ENCODE data around the gene BHLHA15. TPM values are rescaled to one million over a fixed set of nuclear protein-coding genes. Genes with fewer than 3 reads are reported as not detected.

BHLHA15 gene
- total RNA-seq, 4 donors from 2014 or later: 2.0 to 7.3 TPM; not detected in 2

DNA sequence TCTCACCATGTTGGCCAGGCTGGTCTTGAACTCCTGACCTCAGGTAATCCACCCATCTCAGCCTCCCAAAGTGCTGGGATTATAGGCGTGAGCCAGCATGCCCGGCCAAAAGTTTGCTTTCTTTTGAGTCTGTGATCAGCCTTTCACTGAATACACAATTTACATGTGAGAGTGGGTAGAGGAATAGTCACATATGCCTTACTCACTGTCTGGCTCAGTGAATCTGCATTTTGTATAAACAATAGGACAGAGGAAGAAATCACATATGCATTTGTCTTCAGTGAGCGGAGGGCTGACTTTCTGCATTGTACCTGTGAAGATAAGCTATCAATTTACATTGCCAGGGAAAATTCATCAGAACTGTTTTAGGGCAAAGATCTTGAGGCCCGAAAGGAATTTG, 43.3 kb downstream of the BHLHA15 start:
- in situ Hi-C loops (cut with MboI; ENCODE audit: low pct_ligation_motif_present in 1 of 4, low pct_unique_long_range_greater_than_20kb in 1 of 4, low sequenced_read_pairs in 3 of 4): no loop called here
- H3K4me1 ChIP-seq: peaks cover 3 to 31% (median 25%) of the 10 kb centered on the region in 4 donors
- intact Hi-C loops (cut with DNase I; ENCODE audit: low total_unique reads): no loop called here
- no peaks in the 10 kb centered on the region for H3K36me3 ChIP-seq
- no peaks in the 10 kb centered on the region for H3K27me3 ChIP-seq
- 96 to 100% methylated on average over 4 of the region's 4 CpGs for WGBS, 2 donors (ENCODE audit: low coverage in 1 of 2)
- H3K27ac ChIP-seq: no peak overlapping the region
- TF ChIP-seq POLR2AphosphoS5 (IDR thresholded peaks at IDR 0.05) (no peak), CTCF (IDR thresholded peaks at IDR 0.05) (no peak), POLR2A (IDR thresholded peaks at IDR 0.05) (no peak), EP300 (IDR thresholded peaks at IDR 0.05; ENCODE audit: low read depth) (no peak)
- no peak for DNase-seq
- no peak overlapping the region for H3K4me3 ChIP-seq
- H3K9me3 ChIP-seq: no peaks in the 10 kb centered on the region

DNA sequence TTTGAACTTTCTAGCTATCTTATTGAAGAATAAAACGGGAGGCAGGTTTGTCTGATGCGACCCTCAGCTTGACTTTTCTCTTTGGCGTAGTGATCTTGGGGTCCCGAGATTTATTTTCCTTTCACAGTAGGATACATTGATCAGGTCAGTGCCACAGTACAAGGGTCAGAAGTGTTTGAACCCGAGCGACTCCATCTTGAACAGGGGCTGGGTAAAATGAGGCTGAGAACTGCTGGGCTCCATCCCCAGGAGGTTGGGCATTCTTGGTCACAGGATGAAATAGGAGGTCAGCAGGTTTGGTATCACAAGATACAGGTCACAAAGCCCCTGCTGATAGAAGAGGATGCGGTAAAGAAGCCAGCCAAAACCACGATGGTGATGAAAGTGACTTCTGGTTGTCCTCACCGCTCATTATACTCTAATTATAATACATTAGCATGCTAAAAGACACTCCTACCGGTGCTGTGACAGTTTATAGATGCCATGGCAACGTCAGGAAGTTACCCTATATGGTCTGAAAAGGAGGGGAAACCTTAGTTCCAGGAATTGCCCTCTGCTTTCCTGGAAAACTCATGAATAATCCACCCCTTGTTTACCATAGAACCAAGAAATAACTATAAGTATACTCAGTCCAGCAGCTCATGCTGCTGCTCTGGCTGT, 43.8 kb downstream of the BHLHA15 start:
- H3K36me3 ChIP-seq: no peaks in the 10 kb centered on the region
- WGBS, 2 donors (ENCODE audit: low coverage in 1 of 2): 57 to 80% methylated on average over 4 to 11 of the region's 11 CpGs
- no peak overlapping the region for H3K4me3 ChIP-seq
- no peak for DNase-seq
- H3K27ac ChIP-seq: no peak overlapping the region
- intact Hi-C loops (cut with DNase I; ENCODE audit: low total_unique reads): no loop called here
- TF ChIP-seq CTCF (IDR thresholded peaks at IDR 0.05): no peak
- no peak for TF ChIP-seq POLR2AphosphoS5 (IDR thresholded peaks at IDR 0.05)
- TF ChIP-seq POLR2A (IDR thresholded peaks at IDR 0.05): no peak
- no peak for TF ChIP-seq EP300 (IDR thresholded peaks at IDR 0.05; ENCODE audit: low read depth)
- H3K4me1 ChIP-seq: peaks cover 3 to 27% (median 24%) of the 10 kb centered on the region in 4 donors
- no peaks in the 10 kb centered on the region for H3K9me3 ChIP-seq
- no peaks in the 10 kb centered on the region for H3K27me3 ChIP-seq
- in situ Hi-C loops (cut with MboI; ENCODE audit: low pct_ligation_motif_present in 1 of 4, low pct_unique_long_range_greater_than_20kb in 1 of 4, low sequenced_read_pairs in 3 of 4): no loop called here

GRCh38 chr7:98256431-98256830, 45.2 kb downstream of the BHLHA15 start:
- no peak for DNase-seq
- in situ Hi-C loops (cut with MboI; ENCODE audit: low pct_ligation_motif_present in 1 of 4, low pct_unique_long_range_greater_than_20kb in 1 of 4, low sequenced_read_pairs in 3 of 4): no loop called here
- Histone ChIP-seq H3K4me1 (peaks cover 3 to 15% (median 11%) of the 10 kb centered on the region in 4 donors), H3K36me3 (peaks cover 0 to 9% (median 3%) of the 10 kb centered on the region in 4 donors), H3K4me3 (no peak overlapping the region), H3K27ac (no peak overlapping the region), H3K27me3 (no peaks in the 10 kb centered on the region), H3K9me3 (no peaks in the 10 kb centered on the region)
- intact Hi-C loops (cut with DNase I; ENCODE audit: low total_unique reads): no loop called here
- WGBS, 2 donors (ENCODE audit: low coverage in 1 of 2): 93 to 100% methylated on average over 4 to 7 of the region's 7 CpGs
- TF ChIP-seq EP300 (IDR thresholded peaks at IDR 0.05; ENCODE audit: low read depth) (no peak), CTCF (IDR thresholded peaks at IDR 0.05) (no peak), POLR2A (IDR thresholded peaks at IDR 0.05) (no peak), POLR2AphosphoS5 (IDR thresholded peaks at IDR 0.05) (no peak)

GRCh38 chr7:98257701-98258100, 46.5 kb downstream of the BHLHA15 start:
- Histone ChIP-seq H3K27me3 (no peaks in the 10 kb centered on the region), H3K4me3 (no peak overlapping the region), H3K4me1 (peaks cover 3 to 9% (median 8%) of the 10 kb centered on the region in 4 donors), H3K9me3 (no peaks in the 10 kb centered on the region), H3K36me3 (peaks cover 0 to 10% (median 3%) of the 10 kb centered on the region in 4 donors), H3K27ac (no peak overlapping the region)
- 38 to 82% methylated on average over 2 to 6 of the region's 6 CpGs for WGBS, 2 donors (ENCODE audit: low coverage in 1 of 2)
- DNase-seq: no peak
- in situ Hi-C loops (cut with MboI; ENCODE audit: low pct_ligation_motif_present in 1 of 4, low pct_unique_long_range_greater_than_20kb in 1 of 4, low sequenced_read_pairs in 3 of 4): no loop called here
- intact Hi-C loops (cut with DNase I; ENCODE audit: low total_unique reads): no loop called here
- no peak for TF ChIP-seq POLR2AphosphoS5 (IDR thresholded peaks at IDR 0.05)
- TF ChIP-seq CTCF (IDR thresholded peaks at IDR 0.05): no peak
- TF ChIP-seq EP300 (IDR thresholded peaks at IDR 0.05; ENCODE audit: low read depth): no peak
- no peak for TF ChIP-seq POLR2A (IDR thresholded peaks at IDR 0.05)

Other genes with a start within 250 kb of the BHLHA15 start
- not detected for gene OCM2, start 221.2 kb upstream of the BHLHA15 start, total RNA-seq
- gene LMTK2, start 104.6 kb upstream of the BHLHA15 start, total RNA-seq: 100 to 1,000 TPM in 1 of 4 donors, 10 to 100 TPM in 3; 51.6 to 106 (median 62.2) TPM
- gene TECPR1, start 40.8 kb downstream of the BHLHA15 start, total RNA-seq: 10 to 100 TPM; 23.1 to 43.0 (median 28.8) TPM
- 10 to 100 TPM in 3 of 4 donors, 1 to 10 TPM in 1; 9.8 to 87.5 (median 51.5) TPM for gene BRI3, start 70.2 kb downstream of the BHLHA15 start, total RNA-seq
- 10 to 100 TPM; 39.8 to 59.8 (median 53.3) TPM for gene BAIAP2L1, start 189.7 kb downstream of the BHLHA15 start, total RNA-seq

Data from transverse colon (tissue), 4 donors.